Neutrophil (primary cell): ENCODE results near the gene SP3.

Experiments
- H3K27ac ChIP-seq: fragments of 200-600 bp; sonication (generic); 2 replicates; pipeline ENCODE4 v1.5.1; 2016; ENCODE audit warnings: mild to moderate bottlenecking, moderate library complexity
- H3K27me3 ChIP-seq: fragments of 200-600 bp; sonication (generic); 2 replicates; pipeline ENCODE4 v1.6.0; 2016; ENCODE audit warnings: mild to moderate bottlenecking
- H3K36me3 ChIP-seq: fragments of 200-600 bp; sonication (generic); 2 replicates; pipeline ENCODE4 v1.5.1; 2017
- H3K4me1 ChIP-seq, 2 experiments: fragments of 200-600 bp in 1 of 2; sonication (generic) in 1 of 2; 1 replicate in 1 of 2; 2 replicates in 1 of 2; pipeline versions ENCODE4 v1.5.1 to v1.6.1; 2013 to 2016; ENCODE audit warnings: low read depth in 1 of 2, low read length in 1 of 2, mild to moderate bottlenecking in 1 of 2, moderate library complexity in 1 of 2; ENCODE audit not compliant: control insufficient read depth in 1 of 2, insufficient read depth in 1 of 2
- H3K4me3 ChIP-seq, 2 experiments: fragments of 200-600 bp in 1 of 2; sonication (generic) in 1 of 2; 1 replicate in 1 of 2; 2 replicates in 1 of 2; pipeline ENCODE4 v1.5.1; 2013 to 2016; ENCODE audit warnings: low read depth in 1 of 2, low read length in 1 of 2, mild to moderate bottlenecking in 1 of 2, moderate library complexity in 1 of 2
- H3K9me3 ChIP-seq: fragments of 200-600 bp; sonication (generic); 2 replicates; pipeline ENCODE4 v1.5.1; 2016
- CTCF ChIP-seq: fragments of 200-600 bp; sonication (generic); IDR thresholded peaks from 2 replicates; pipeline ENCODE4 v1.5.1; 2016; ENCODE audit warnings: antibody characterized with exemption

Gene SP3

GRCh38 chr2:173942861-173943523 lies 22.2 kb downstream of the SP3 start:
- peaks cover 63 to 65% of the 10 kb centered on the region in 2 experiments for H3K4me1 ChIP-seq
- no peak overlapping the region for H3K4me3 ChIP-seq
- no peaks in the 10 kb centered on the region for H3K27me3 ChIP-seq
- peak overlapping the region; percentile 85 for H3K27ac ChIP-seq
- no peak for TF ChIP-seq CTCF
- no peaks in the 10 kb centered on the region for H3K9me3 ChIP-seq
- no peaks in the 10 kb centered on the region for H3K36me3 ChIP-seq

- Histone ChIP-seq H3K36me3 (no peaks in the 10 kb centered on the region), H3K27me3 (no peaks in the 10 kb centered on the region), H3K4me1 (peaks cover 66 to 67% of the 10 kb centered on the region in 2 experiments), H3K27ac (peak overlapping the region; percentile 85), H3K9me3 (no peaks in the 10 kb centered on the region), H3K4me3 (peak overlapping the region in 1 of 2 experiments; percentile 12)
- TF ChIP-seq CTCF = no peak
These were observed 23.6 kb downstream of the SP3 start for GRCh38 chr2:173941567-173941966.

GRCh38 chr2:173940208-173941020 lies 24.8 kb downstream of the SP3 start:
- peak overlapping the region; percentile 85 for H3K27ac ChIP-seq

GRCh38 chr2:173938700-173939384 lies 26.3 kb downstream of the SP3 start:
- Histone ChIP-seq H3K27me3 (no peaks in the 10 kb centered on the region), H3K27ac (peak overlapping the region; percentile 85), H3K36me3 (no peaks in the 10 kb centered on the region), H3K9me3 (no peaks in the 10 kb centered on the region), H3K4me1 (peaks cover 68 to 69% of the 10 kb centered on the region in 2 experiments), H3K4me3 (peak overlapping the region in 1 of 2 experiments; percentile 43)
- no peak for TF ChIP-seq CTCF

More at GRCh38 chr2:173940208-173941020, 24.8 kb downstream of the SP3 start:
- Histone ChIP-seq H3K36me3 (no peaks in the 10 kb centered on the region), H3K4me3 (peak overlapping the region in 1 of 2 experiments; percentile 43), H3K27me3 (no peaks in the 10 kb centered on the region), H3K9me3 (no peaks in the 10 kb centered on the region), H3K4me1 (peaks cover 71 to 74% of the 10 kb centered on the region in 2 experiments)
- TF ChIP-seq CTCF = no peak

- H3K4me1 ChIP-seq = peaks cover 36 to 44% of the 10 kb centered on the region in 2 experiments
- no peaks in the 10 kb centered on the region for H3K27me3 ChIP-seq
- no peaks in the 10 kb centered on the region for H3K9me3 ChIP-seq
- no peak for TF ChIP-seq CTCF
- peaks cover 21% of the 10 kb centered on the region for H3K36me3 ChIP-seq
- peak overlapping the region; percentile 57 for H3K27ac ChIP-seq
- no peak overlapping the region for H3K4me3 ChIP-seq
These were observed 29.9 kb downstream of the SP3 start for GRCh38 chr2:173935305-173935704.
